ENCODE data around the gene TRIP13. TPM values are rescaled to one million over a fixed set of nuclear protein-coding genes. Genes with fewer than 3 reads are reported as not detected.

TRIP13 gene
- polyA plus RNA-seq, 3 donors: 0.24 to 1.2 TPM; not detected in 1

DNA sequence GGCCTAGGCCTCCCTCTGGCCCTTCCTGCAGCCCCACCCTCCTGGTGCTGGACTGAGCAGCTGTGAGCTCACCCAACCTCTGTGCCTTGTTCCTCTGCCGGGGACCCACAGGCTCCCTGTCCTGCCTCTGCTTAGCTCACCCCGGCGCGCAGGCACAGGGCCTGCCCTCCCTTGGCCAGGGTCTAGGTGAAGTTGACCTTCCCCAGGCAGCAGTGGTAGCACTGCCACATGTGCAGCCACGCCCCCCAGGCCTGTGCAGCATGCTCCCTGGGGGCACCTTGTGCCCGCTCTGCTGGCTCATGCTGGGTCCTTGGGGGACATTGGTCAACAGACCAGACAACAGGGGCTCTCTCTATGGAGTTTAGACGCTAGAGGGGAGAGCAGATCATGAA, 18.1 kb downstream of the TRIP13 start:
- Histone ChIP-seq H3K79me2 (ENCODE audit: insufficient read depth, low read length) (no peaks in the 10 kb centered on the region), H3K9me3 (replicated peaks in 1 of 2; ENCODE audit: control insufficient read depth in 1 of 2, insufficient read depth in 1 of 2, low read length in 2 of 2) (no peaks in the 10 kb centered on the region), H2AFZ (ENCODE audit: insufficient read depth, low read depth, low read length, poor library complexity, severe bottlenecking) (no peak overlapping the region), H3K9ac (ENCODE audit: insufficient read depth, low read length, poor library complexity, severe bottlenecking) (no peak overlapping the region), H3K4me1 (ENCODE audit: control insufficient read depth in 1 of 2, insufficient read depth in 2 of 2, low read length in 2 of 2) (no peaks in the 10 kb centered on the region), H3K36me3 (replicated peaks in 1 of 2; ENCODE audit: control insufficient read depth in 1 of 2, insufficient read depth in 2 of 2, low read length in 2 of 2) (peaks cover 19 to 42% of the 10 kb centered on the region in 2 donors), H3K27me3 (ENCODE audit: control insufficient read depth in 2 of 2, insufficient read depth in 2 of 2, low read length in 2 of 2) (no peaks in the 10 kb centered on the region), H4K20me1 (ENCODE audit: insufficient read depth, low read length) (no peaks in the 10 kb centered on the region), H3K4me2 (replicated peaks; ENCODE audit: extremely low read depth, low read length, poor library complexity, severe bottlenecking) (no peak overlapping the region), H3K27ac (ENCODE audit: low read depth in 1 of 2, low read length in 2 of 2) (no peak overlapping the region), H3K4me3 (replicated peaks in 1 of 3; ENCODE audit: low read depth in 2 of 3, low read length in 3 of 3) (no peak overlapping the region)
- peak overlapping the region in 1 of 7 donors; percentile 37 for H3K27ac Mint-ChIP-seq
- no peaks in the 10 kb centered on the region for H3K9me3 Mint-ChIP-seq
- WGBS (ENCODE audit: insufficient coverage): 98% methylated on average over 5 of the region's 7 CpGs
- H3K27me3 Mint-ChIP-seq (ENCODE audit: low read depth in 3 of 3): peaks cover 0 to 2% (median 0%) of the 10 kb centered on the region in 3 donors
- intact Hi-C loops (cut with micrococcal nuclease): no loop called here
- no peak overlapping the region for H3K4me3 Mint-ChIP-seq
- no peak for DNase-seq
- no peak for TF ChIP-seq CTCF (IDR thresholded peaks at IDR 0.05)
- H3K4me1 Mint-ChIP-seq: no peaks in the 10 kb centered on the region
- peaks cover 33 to 78% of the 10 kb centered on the region in 2 donors for H3K36me3 Mint-ChIP-seq

- Histone ChIP-seq H3K36me3 (replicated peaks in 1 of 2; ENCODE audit: control insufficient read depth in 1 of 2, insufficient read depth in 2 of 2, low read length in 2 of 2) (peaks cover 22 to 41% of the 10 kb centered on the region in 2 donors), H3K27me3 (ENCODE audit: control insufficient read depth in 2 of 2, insufficient read depth in 2 of 2, low read length in 2 of 2) (no peaks in the 10 kb centered on the region), H3K4me1 (ENCODE audit: control insufficient read depth in 1 of 2, insufficient read depth in 2 of 2, low read length in 2 of 2) (no peaks in the 10 kb centered on the region), H3K4me3 (replicated peaks in 1 of 3; ENCODE audit: low read depth in 2 of 3, low read length in 3 of 3) (no peak overlapping the region), H3K79me2 (ENCODE audit: insufficient read depth, low read length) (no peaks in the 10 kb centered on the region), H3K4me2 (replicated peaks; ENCODE audit: extremely low read depth, low read length, poor library complexity, severe bottlenecking) (no peak overlapping the region), H2AFZ (ENCODE audit: insufficient read depth, low read depth, low read length, poor library complexity, severe bottlenecking) (no peak overlapping the region), H3K9me3 (replicated peaks in 1 of 2; ENCODE audit: control insufficient read depth in 1 of 2, insufficient read depth in 1 of 2, low read length in 2 of 2) (no peaks in the 10 kb centered on the region), H3K9ac (ENCODE audit: insufficient read depth, low read length, poor library complexity, severe bottlenecking) (no peak overlapping the region), H3K27ac (ENCODE audit: low read depth in 1 of 2, low read length in 2 of 2) (no peak overlapping the region), H4K20me1 (ENCODE audit: insufficient read depth, low read length) (no peaks in the 10 kb centered on the region)
- no peak for DNase-seq
- Mint-ChIP-seq H3K27ac (peak overlapping the region in 1 of 7 donors; percentile 42), H3K4me1 (no peaks in the 10 kb centered on the region), H3K4me3 (no peak overlapping the region), H3K27me3 (ENCODE audit: low read depth in 3 of 3) (peaks cover 0 to 2% (median 0%) of the 10 kb centered on the region in 3 donors), H3K36me3 (peaks cover 33 to 79% of the 10 kb centered on the region in 2 donors), H3K9me3 (no peaks in the 10 kb centered on the region)
- WGBS (ENCODE audit: insufficient coverage): 88% methylated on average over 8 of the region's 11 CpGs
- TF ChIP-seq CTCF (IDR thresholded peaks at IDR 0.05): no peak
- intact Hi-C loops (cut with micrococcal nuclease): no loop called here
These were observed 18.9 kb downstream of the TRIP13 start for GRCh38 chr5:911601-912000.
